Astrocyte of the cerebellum (primary cell): Measurements from ENCODE around the gene WASF1.
A peak's percentile ranks its signal among the peaks of the same experiment; 100 is the strongest.

Source experiments
- DNase-seq: peaks from one replicate; pipeline ENCODE4 v3.0.0-alpha.2; 2011; ENCODE audit warnings: low read depth
- H3K4me3 ChIP-seq: 2 replicates; pipeline ENCODE4 v1.5.1; 2011; ENCODE audit warnings: mild to moderate bottlenecking, low read depth, low read length, moderate library complexity
- in situ Hi-C: cut with HindIII; loops from 2 replicates; pipeline ENCODE4 v1.10.0; 2017; ENCODE audit warnings: low sequenced_read_pairs
- TF ChIP-seq, protein P1 (sequence below): IDR thresholded peaks from 2 replicates; pipeline ENCODE4 v1.5.1; 2012; ENCODE audit warnings: low read length, low read depth, moderate library complexity, mild to moderate bottlenecking; ENCODE audit errors: missing control alignments

The WASF1 gene

DNA sequence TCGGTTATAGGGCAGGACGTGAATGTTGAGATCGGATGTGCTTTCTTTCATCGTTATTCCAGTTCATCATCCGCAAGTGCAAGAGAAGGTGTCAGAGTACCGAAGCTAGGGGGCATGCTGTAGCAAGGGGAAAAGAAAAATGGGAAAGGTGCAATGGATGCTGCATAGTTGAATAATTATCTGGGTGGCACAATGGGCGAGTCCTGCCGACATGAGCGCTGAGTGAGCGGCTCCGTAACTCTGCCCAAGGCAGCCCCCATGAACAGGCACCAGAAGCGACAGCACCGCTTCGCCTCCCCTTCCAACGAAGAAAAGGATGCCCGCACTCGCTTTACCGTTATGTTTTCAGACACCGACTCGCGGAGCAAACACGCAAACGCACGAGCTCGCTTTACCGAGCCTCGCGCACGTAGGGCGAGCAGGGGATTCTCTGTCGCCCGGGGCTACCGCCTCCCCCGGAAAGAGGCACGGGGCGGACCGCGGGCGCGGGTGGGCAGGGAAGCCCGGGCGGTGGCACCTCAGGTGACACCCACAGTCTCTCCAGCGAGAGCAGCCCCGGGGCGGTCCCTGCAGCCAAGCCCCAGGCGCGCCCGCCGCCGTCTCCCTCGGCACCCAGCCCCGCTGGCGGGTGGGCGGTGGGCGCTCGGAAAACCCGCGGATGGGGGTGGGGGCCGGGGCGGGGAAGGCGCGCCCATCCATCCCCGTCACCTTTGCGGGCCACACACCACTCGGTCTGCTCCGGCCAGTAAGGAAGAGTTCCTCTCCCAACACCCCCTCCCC is 654 bp downstream of the WASF1 start:
- in situ Hi-C loops: no loop called here

DNA sequence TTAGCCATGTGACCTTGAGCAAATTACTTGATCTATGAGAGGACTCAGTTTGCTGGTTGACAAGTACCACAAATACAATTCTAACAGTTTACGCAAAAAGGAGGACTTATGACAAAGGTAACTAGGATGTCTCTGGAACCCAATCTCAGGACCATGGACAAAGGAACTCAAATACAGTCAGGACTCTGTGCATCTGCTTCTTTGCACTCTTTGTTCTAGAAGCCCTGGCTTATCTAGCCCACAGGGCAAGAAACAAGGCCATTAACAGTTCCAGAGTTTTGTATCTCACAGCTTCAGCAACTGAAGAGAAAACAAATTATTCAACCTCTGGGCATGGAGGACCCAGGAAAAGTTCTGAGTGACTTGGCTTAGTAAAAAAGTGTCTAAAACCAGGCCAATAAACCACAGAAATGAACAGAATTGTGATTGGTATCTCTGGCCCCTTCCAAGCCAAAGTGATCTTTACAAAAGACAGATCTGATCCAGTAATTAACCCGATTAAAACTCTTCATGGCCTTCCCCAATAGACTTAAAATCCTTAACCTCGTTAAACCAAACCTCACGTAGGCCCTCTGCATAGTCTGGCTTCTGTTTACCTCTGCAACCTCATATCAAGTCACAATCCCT is 5.9 kb downstream of the WASF1 start:
- in situ Hi-C loops: no loop called here
- no peak for DNase-seq
- no peak overlapping the region for H3K4me3 ChIP-seq
- TF ChIP-seq, protein P1, sequence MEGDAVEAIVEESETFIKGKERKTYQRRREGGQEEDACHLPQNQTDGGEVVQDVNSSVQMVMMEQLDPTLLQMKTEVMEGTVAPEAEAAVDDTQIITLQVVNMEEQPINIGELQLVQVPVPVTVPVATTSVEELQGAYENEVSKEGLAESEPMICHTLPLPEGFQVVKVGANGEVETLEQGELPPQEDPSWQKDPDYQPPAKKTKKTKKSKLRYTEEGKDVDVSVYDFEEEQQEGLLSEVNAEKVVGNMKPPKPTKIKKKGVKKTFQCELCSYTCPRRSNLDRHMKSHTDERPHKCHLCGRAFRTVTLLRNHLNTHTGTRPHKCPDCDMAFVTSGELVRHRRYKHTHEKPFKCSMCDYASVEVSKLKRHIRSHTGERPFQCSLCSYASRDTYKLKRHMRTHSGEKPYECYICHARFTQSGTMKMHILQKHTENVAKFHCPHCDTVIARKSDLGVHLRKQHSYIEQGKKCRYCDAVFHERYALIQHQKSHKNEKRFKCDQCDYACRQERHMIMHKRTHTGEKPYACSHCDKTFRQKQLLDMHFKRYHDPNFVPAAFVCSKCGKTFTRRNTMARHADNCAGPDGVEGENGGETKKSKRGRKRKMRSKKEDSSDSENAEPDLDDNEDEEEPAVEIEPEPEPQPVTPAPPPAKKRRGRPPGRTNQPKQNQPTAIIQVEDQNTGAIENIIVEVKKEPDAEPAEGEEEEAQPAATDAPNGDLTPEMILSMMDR: no peak

More for the DNA sequence above, 654 bp downstream of the WASF1 start:
- DNase-seq: peak; percentile 39
- TF ChIP-seq, protein P1: peak; percentile 86
- peak overlapping the region; percentile 84 for H3K4me3 ChIP-seq

DNA sequence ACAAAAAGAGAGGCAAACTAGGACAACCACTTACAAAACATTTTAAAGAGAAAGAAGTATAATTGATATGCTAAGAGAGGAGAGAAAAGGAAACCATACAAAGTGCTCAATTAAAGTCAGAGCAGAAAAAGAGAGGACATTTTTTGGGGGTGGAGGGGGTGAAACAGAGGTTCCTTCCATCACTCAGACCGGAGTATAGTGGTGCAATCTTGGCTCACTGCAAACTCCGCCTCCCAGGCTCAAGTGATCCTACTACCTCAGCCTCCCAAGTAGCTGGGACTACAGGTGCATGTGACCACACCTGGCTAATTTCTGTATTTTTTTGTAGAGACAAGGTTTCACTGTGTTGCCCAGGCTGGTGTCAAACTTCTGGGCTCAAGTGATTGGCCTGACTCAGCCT is 9.4 kb downstream of the WASF1 start:
- H3K4me3 ChIP-seq: no peak overlapping the region
- TF ChIP-seq, protein P1: no peak
- no peak for DNase-seq
- in situ Hi-C loops: no loop called here

GRCh38 chr6:110158479-110158878 is 21.0 kb downstream of the WASF1 start:
- in situ Hi-C loops: no loop called here
- no peak for DNase-seq

GRCh38 chr6:110147870-110148269 is 31.6 kb downstream of the WASF1 start:
- H3K4me3 ChIP-seq: no peak overlapping the region
- no peak for DNase-seq
- TF ChIP-seq, protein P1: no peak
- in situ Hi-C loops: no loop called here

More at GRCh38 chr6:110158479-110158878, 21.0 kb downstream of the WASF1 start:
- no peak overlapping the region for H3K4me3 ChIP-seq
- TF ChIP-seq, protein P1: no peak

- in situ Hi-C loops: no loop called here
- H3K4me3 ChIP-seq: no peak overlapping the region
- DNase-seq: no peak
- TF ChIP-seq, protein P1: no peak
Observed at GRCh38 chr6:110140650-110141049, 38.8 kb downstream of the WASF1 start.
